GM21825 (cell line): ENCODE results near the gene PLAA.

ENCODE experiments used
- ATAC-seq: cut with Tn5 transposase; IDR thresholded peaks from one replicate; pipeline ENCODE4 v1.9.1; 2021; ENCODE audit warnings: mild to moderate bottlenecking, moderate library complexity; ENCODE audit not compliant: unreplicated experiment

PLAA gene

DNA sequence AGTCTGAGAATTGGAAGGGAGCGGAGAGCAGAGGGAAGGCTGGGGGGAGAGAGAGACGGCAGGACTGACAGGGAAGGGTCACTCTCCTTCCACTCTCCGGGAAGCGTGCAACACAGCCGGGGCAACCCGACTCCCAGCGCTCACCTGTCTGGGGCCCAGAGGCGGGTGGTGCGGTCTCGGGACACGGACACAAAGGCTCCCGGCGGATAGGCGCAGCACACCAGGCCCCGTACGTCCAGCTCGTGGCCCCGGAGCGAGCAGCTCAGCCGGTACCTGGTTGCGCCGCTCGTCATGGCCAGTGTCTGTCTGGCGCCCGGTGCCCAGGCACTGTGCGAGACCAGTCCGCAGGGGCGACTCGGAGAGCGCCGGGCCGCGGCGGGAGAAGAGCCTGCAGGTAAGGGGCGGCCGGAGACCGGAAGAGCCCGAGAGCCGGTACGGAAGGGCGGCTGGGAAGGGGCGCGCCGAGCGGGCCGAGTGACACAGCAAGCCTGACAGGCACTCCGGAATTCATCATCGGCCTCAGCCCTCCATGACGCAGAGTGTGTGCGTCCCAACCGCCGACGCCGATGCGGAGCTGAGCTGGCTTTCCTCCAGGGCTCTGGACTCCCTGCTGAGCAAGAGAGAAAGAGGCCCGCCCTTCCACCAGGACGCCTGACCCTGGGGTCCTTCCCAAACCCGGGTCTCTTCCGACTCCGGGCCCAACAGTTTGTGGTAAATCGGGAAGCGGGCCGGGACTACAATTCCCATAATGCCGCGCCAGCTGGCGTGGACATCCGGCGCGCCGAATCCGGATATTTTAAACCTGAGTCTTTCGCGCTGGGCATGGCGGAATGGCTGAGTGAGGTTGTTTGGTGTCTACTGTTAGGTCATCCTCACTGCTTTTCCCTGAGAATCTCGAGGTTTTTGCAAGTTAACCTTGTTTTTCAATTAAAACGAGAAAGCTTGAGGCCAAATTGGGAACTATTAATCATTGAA, at the start of gene PLAA:
Gene PLAA (minus strand): TSS at position 490 of the 975 bp plus-strand sequence. CDS start 197 bp downstream, at position 293.
- ATAC-seq: peak; percentile 99

DNA sequence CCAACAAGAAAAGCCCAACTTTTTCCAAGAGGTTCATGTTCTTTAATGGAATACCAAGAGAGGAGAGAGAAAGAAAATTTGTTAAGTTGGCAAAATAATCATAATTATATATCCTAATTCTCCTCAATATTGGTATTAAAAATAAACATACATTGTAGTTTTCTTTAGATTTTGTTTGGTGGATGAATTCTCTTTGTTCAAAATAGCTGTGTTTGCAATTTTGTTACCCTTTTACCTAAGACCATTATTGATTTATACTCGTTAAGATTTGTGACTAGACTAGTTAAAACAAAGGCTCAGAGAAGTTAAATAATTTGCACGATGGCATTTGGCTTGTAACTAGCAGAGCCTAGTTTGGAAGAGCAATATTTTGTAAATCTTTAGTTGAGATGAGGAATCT, 48.8 kb upstream of the PLAA start:
- ATAC-seq: no peak

DNA sequence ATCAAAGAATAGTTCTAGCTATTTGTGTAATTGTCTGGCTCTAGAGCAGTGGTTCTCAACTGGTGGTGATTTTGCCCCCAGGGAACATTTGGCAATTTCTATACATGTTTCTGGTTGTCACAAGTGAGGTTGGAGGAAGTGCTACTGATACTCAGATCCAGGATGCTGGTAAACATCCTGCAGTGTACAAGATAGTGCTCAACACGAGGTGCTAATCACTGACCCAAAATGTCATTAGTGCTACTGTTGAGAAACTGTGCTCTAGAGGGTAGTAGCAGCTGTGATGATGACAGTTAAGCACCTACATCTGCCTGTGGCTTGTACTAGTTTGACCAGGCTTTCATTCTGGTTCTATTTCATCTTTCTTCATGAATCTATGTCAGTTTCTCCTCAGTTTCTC, 36.3 kb upstream of the PLAA start:
- ATAC-seq: peak; percentile 81

DNA sequence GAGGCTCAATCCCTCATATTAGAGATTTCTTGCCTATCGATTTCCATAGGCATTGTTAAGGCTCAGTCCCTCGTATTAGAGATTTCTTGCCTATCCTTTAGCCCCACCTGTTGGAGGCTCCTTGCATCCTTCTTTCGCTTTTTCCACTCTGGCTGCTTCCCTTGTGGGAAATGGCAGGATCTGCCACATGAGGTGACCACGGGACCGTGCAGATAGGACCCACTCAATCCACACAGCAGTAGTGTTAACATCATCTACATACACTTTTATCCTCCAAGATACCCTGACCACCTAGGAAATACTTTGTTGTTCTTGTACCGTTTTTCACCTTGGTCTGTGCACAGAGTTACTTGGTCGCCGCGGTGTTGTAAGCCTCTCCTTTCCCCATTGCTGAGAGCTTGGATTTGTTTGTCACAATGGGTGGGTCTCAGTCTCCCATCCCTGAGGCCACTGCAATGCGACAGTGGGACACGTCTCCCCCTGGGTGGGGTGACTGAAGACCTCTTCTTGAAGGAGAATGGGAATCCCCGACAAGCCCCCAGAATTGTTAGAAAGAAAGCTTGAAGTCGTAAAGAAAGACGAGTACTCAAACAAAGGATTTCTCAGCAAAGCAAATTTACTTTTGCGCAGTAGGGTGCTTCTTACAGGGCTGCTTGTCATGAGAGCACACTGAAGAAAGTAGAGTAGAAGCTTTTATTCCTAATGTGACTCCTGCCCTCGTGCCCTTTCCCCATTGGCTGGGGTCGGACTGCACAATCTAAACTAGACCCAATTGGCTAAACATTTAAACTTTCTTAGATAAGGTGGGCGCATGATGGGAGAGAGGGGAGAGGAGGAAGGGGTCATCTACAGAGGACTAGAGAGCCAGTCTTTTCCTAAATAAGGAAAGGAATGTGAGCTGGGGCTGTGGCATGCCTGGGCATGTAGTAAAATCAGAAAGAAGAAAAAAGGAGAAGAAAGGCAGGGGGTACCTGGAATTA, 29.0 kb upstream of the PLAA start:
- no peak for ATAC-seq

DNA sequence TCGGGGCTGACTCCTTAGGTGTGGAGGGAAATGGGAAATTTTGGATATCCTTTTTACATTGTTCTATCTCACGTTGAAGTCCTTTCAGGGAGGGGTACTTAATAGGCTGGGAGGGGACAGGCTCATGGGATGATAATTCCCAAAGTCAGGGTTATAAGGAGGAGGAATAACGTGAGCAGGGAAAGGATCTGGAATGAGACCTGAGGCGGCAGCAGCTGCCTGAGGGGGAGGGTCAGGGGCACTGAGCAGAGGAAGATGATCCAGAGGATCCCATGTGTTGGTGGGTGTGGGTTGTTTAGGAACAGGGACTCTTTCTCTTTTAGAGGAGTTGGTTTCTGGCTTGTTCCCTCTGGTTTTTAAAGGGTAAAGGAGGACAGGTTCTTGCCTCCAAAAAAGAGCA, 27.9 kb upstream of the PLAA start:
- no peak for ATAC-seq

DNA sequence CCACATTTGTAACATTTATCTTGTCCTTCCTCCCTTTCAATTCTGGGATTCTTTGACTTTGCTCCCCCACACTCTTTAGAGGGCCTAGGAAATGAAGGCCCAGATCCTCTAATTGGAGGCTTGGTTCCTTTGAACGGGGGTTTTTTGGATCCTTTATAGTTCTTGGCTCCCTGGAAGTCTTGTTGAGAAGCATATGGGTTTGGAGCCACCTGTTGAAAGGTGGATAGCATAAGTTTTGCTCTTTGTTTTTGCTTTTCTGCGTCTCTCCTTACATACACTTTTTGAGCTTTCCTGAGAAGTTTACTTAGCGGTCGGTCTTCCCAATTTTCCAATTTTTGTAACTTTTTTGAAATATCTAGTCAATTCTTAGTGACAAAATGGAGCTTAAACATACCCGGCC, 26.9 kb upstream of the PLAA start:
- ATAC-seq: no peak

DNA sequence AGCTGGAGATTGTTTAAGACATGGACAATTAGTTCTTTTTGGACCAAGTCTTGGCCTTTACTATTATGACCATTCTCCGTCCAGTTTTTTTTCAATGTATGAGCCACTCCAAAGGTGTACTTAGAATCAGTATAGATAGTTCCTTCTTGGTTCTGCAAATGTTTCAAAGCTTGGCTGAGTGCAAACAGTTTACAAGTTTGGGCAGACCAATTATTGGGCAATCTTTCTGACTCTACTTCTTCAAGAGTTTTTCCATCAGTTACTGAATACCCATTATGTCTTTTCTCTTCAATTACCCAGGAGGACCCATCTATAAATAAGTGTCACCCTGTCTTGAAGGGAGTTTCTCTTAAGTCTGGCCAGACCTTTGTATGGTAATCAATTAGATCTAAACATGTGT, 24.7 kb upstream of the PLAA start:
- ATAC-seq: no peak

DNA sequence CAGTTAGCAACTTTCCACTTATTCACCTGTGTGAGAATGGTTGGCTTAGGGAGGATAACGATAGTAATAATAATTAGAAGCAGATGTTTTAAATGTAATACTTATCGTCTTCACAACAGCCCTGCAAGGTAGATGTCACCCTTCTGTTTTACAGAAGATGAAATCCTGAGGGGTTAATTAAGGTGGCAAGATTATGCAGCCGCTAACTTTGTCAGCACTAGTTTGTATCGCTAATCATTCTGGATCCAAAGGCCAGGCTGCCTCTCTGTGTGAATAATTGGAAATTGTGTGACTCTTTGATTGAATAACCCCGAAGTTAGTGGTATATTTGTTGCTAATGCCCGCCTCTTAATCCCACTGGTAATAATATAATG, 9.8 kb upstream of the PLAA start:
- no peak for ATAC-seq

DNA sequence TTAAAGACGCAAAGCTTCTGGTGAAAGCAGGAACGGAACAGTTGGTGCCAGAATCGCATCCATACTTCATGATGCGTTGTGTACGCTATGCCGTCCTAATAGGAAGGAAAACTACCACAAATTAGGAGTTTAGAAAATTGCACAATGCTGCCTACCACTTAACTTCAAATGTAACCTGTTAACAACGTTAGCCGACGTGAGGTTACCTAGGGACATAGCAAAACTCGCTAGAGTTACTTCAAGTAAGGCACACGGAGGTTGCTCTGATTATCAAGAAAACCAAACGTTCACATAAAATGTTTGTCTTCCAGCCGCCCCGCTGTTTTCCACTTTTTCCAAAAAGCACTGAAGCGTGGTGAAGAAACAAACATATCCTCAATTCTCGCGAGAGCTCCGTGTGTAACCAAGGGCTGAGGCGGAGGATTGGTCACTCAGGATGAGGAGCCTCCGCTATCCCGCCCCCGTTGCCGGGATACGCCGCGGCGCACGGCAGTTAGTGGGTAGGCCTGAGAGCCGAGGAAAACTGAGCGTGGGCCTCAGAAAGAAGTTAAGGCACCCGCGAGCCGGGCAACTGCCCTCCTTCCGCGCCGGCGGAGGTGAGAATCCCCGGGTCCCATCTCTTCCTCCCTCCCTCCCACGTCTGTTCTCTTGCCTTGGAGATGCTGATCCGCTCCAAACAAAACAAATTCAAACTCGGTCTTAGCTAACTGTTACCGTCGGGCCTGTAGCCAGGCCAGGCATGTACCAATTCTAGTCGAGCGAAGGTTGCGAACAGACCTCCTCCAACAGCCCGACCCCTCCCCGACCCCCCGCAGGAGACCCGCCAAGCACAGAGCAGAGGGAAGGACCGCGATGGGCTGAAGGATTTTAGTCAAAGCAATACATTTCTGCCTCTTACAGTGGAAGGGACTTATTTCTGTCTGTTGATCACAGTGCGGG, 9.1 kb upstream of the PLAA start, which contains the start of gene IFT74:
Gene IFT74 (plus strand): TSS at position 492 of the 939 bp plus-strand sequence. CDS start 5,556 bp downstream, outside the sequence.
- ATAC-seq: peak; percentile 99

DNA sequence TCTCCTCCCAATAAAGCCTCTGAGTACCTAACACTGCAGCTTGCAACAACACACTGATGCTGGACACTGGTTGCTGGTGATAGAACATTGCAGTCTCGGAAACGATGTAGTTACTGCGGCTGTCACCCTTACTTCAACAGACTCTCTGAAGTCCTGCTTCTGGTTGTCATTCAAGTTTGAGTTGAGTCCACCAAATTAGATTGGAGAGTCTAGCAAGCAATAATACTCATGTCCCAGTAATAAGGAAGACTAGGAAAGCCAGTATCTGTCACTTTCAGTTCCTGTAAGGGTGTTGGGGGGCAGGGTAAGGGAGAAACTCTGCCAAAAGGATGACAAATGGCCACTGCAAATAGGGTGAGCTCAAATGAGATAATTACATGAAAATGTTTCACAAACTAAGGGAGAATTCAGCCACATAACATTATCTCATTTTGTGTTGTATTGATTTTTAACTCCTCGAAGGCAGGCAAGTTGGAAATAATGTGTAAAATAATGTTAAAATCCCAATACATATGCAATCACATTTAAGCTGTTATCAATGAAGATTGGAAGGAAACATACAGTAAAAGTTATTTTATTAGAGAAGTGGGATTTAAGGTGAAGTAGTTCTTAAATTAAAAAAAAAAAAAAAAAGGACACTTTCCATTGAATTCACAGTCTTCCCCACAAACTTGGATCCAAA, 8.3 kb upstream of the PLAA start:
- peak; percentile 24 for ATAC-seq

DNA sequence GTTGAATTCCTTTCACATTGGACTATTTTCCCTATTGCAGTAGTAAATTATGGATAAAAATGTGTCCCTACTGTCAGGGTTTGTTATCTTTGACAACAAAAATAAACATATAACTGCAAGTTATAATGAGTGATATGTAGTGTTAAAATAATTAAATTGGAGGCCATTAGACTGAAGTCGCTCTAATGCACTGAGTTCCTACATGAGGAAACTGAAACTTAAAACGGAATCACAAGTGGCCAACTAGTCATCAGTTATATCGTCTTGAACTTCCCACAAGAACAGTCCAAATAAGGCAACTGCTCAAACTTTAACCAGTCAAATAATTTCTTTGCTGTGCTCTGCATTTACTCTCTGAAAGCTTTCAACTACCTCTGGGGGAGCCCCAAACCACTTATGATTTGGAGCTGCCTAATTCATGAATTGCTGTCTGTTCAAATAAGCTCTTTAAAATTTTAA, 7.0 kb upstream of the PLAA start:
- ATAC-seq: no peak

DNA sequence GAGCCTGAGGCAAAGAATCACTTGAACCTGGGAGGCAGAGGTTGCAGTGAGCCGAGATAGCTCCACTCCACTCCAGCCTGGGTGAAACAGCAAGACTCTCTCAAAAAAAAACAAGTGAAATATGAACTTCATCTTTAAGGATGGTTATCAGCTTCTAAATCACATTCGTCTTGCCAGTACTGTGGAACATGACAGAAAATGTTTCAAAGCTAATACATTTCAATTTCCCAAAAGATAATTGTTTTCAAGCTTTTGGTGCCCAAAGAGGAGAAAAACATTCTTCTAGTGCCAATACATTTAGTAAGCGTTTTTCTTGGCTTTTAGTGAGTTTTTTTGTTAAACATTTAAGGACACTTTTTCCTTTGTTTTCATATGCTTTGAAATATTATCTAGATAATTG, 4.8 kb upstream of the PLAA start:
- no peak for ATAC-seq

DNA sequence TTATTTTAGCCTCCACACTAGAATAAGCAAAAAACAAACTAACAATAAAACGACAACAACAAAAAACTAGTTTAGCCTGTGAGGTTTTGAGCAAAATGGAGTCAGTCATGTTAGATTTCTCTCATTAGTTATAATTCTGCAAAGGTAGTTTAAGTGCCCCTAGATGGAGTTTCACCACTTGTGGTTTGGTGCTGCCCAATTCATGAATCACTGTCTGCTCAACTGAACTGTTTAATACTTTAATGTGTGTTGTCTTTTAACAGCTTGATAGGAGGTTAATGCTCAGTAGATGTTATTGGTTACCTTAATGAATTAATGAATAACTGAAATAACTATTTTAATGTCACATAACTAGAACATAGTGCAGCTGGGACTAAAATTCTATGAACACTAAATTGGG, 3.5 kb upstream of the PLAA start:
- no peak for ATAC-seq

DNA sequence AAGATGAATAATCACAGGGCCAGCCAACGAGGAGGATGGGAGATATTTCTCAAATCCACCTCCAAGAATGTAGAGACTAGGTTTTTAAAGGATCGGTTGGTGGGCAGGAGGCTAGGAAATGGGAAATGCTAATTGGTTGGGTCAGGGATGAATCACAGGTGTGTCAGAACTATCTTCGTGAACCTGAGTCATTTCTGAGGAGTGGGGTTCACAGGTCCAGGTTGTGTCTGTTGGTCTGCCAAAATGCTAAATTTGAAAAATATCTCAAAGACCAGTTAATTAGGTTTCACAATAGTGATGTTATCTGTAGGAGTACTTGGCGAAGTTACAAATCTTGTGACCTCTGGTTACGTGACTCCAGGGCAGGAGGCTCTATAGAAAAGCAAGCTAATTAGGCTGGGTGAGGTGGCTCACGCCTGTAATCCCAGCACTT, 2.6 kb upstream of the PLAA start:
- no peak for ATAC-seq

DNA sequence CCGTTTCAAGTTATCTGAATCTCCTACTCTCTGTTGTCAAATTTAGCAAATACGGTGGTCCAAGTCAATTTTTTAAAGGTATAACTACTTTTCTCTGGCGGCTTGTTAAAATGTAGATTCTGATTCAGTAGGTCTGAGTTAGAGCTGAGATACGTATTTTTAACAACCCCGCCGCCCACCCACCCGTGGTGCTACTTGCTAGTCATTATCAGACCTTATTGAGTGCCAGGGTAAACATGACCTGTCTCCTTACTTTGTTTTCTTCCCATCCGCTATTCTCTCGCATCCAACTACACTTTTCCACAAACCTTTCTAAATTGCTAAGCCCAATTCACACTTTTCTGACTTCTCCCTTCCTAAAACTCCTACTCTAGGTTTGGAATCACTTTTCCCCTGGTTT, 694 bp upstream of the PLAA start:
- ATAC-seq: no peak

DNA sequence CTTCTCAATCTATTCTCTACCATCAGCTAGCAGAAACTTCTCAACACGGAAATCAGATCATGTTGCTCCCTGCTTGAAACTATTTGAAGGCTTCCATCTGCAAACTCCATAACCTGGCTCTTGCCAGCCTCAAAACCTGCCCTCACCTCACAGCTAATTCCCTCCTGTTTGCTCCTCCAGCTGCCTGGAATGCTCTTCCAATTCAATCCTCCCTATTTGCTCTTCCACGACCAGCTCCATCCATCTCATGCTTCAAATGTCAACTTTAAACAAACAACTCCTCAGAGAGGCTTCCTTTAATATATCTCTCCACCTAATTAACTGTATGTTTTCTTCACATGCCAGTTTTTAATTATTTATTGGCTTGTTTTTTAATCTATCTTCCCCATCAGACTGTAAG, 1.5 kb downstream of the PLAA start:
- ATAC-seq: no peak

DNA sequence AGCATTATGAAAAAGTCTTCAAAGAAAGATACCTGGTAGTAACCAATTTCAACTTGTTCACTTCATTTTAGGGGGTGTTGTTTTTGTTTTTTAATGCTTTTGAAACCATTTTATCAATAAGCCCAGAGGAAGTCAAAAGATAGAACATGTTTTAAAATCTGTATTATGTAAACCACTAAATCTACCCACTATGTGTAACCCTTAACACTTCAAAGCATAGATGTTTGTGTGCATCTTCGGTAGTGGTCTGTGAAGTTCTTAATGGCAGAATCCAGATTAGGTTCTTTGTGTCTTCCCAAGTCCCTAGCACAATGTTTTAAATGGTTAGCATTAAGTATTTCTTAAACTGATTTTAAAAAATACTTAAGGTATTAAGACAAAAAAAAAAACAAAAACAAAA, 6.3 kb downstream of the PLAA start:
- no peak for ATAC-seq

DNA sequence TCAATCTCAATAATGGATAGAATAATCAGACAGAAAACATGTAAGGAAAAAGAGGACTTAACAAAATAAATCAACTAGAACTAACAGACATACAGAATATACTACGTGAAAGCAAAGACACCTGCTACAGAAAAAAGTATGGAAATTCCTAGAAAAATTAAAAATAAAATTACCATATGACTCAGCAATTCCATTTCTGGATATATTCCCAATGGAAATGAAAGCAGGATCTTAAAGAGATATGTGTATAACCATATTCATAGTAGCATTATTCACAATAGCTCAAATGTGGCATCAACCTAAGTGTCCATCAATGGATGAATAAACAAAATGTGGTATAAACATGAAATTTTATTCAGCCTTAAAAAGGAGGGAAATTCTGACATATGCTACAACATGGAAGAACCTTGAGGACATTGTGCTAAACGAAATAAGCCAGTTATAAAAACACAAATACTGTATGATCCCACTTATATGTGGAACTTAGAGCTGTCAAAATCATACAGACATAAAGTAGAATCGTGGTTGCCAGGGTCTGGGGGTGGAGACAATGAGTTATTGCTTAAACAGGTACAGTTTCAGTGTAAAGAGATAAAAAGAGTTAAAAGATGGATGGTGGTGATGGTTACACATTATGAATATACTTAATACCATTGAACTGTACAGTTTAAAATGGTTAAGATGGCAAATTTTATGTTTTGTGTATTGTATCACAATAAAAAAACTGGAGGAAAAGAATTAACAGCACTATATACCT, 6.9 kb downstream of the PLAA start:
- ATAC-seq: no peak

DNA sequence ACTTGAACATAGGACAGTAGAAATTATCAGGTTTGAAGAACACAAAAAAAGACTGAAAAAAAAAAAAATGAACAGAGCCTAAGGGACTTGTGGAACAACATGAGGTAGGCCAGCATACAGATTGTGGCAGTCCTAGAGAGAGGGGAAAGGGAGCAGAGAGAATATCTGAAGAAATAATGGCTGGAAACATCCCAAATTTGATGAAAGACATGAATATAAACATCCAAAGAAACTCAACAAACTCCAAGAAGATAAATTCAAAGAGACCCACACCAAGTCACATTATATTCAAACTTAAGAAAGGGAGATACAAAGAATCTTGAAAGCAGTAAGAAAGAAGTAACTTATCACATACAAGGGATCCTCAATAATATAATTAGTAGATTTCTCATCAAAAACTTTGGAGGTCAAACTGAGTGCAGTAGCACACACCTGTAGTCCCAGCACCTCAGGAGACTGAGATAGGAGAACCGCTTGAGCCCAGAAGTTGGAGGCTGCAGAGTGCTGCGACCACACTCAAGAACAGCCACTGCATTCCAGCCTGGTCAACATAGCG, 9.1 kb downstream of the PLAA start:
- ATAC-seq: no peak
